Panc1 (cell line): ENCODE data around the gene PRKCA.

Experiments used
- CTCF ChIP-seq: fragments of 450-650 bp; IDR thresholded peaks from 2 replicates; pipeline ENCODE4 v1.5.1; 2017; ENCODE audit warnings: mild to moderate bottlenecking
- POLR2AphosphoS5 ChIP-seq: IDR thresholded peaks from 2 replicates; pipeline ENCODE4 v1.6.1; 2012; ENCODE audit warnings: mild to moderate bottlenecking, low read depth, low read length, moderate library complexity
- REST ChIP-seq, 2 experiments: IDR thresholded peaks; 2 replicates each; pipeline ENCODE4 v1.6.1; 2011 to 2012; ENCODE audit warnings: low read depth in 2 of 2, control low read depth in 1 of 2, low read length in 1 of 2, mild to moderate bottlenecking in 1 of 2, moderate library complexity in 1 of 2; ENCODE audit not compliant: insufficient read depth in 1 of 2
- SIN3A ChIP-seq: IDR thresholded peaks from 2 replicates; pipeline ENCODE4 v1.6.1; 2012; ENCODE audit warnings: low read depth, mild to moderate bottlenecking, low read length, moderate library complexity, borderline replicate concordance; ENCODE audit not compliant: insufficient read depth

GRCh38 chr17:66678061-66678460 is 375.6 kb downstream of the PRKCA start:
- TF ChIP-seq CTCF (no peak), POLR2AphosphoS5 (no peak), SIN3A (no peak), REST (IDR thresholded peaks at IDR 0.05; ENCODE audit: insufficient read depth in 1 of 2, low read depth in 2 of 2, low read length in 1 of 2) (no peak)
